ENCODE data around the gene SLC7A7. TPM values are rescaled to one million over a fixed set of nuclear protein-coding genes. Genes with fewer than 3 reads are reported as not detected.

SLC7A7 gene
- total and polyA plus RNA-seq, 9 of the 15 experiments (the other 6 are each of a cell fraction or from before 2014, with no cell fraction given) = 0.07 to 0.68 (median 0.41) TPM

- in situ Hi-C loops (cut with MboI) = no loop called here
- TF ChIP-seq, protein P1, sequence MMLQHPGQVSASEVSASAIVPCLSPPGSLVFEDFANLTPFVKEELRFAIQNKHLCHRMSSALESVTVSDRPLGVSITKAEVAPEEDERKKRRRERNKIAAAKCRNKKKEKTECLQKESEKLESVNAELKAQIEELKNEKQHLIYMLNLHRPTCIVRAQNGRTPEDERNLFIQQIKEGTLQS (IDR thresholded peaks at IDR 0.05) = peak; percentile 33; the same call in 1 of the 2 replicates
- TF ChIP-seq, protein P1 (CRISPR knock-in tag; conservative IDR thresholded peaks at IDR 0.05) = no peak
- TF ChIP-seq TCF7 (IDR thresholded peaks at IDR 0.05; ENCODE audit: borderline replicate concordance) = no peak
- WGBS (ENCODE audit: insufficient coverage, low coverage, missing lambda C conversion rate) = 29% methylated on average over 1 of the region's 1 CpG
- FAIRE-seq (no peak), DNase-seq (ENCODE audit: extremely low read depth in 1 of 4, low spot score in 3 of 4) (no peak), ATAC-seq (no peak)
- ChIA-PET POLR2A (interaction anchor here (0.5 to 4.4 kb wide), 7 partner anchors 8 to 95 kb away, joined by 3 to 17 read pairs (median 3); no protein-coding TSS in a partner anchor), CTCF (ENCODE audit: low intra/inter-chr PET ratio) (no interaction called here)
- H3K9me3 ChIP-seq (replicated peaks; ENCODE audit: control insufficient read depth, insufficient read depth, low read depth, low read length) = no peaks in the 10 kb centered on the region
- no peaks in the 10 kb centered on the region for H3K9me1 ChIP-seq (ENCODE audit: control insufficient read depth, insufficient read depth, low read length)
- H3K27me3 ChIP-seq (ENCODE audit: control insufficient read depth in 2 of 2, insufficient read depth in 2 of 2, low read length in 2 of 2) = no peaks in the 10 kb centered on the region
- no peak overlapping the region for H3K27ac ChIP-seq (ENCODE audit: extremely low read depth, low read depth, low read length)
- intact Hi-C loops (cut with micrococcal nuclease) = no loop called here
- BruUV-seq (replicated peaks) = no TSS peak
- H3K4me1 ChIP-seq (replicated peaks in 1 of 2; ENCODE audit: control insufficient read depth in 2 of 2, insufficient read depth in 2 of 2, low read length in 2 of 2) = peaks cover 0 to 8% of the 10 kb centered on the region in 2 experiments; a peak in 3 of 5 replicates
- H3K4me3 ChIP-seq = no peak overlapping the region
- no peaks in the 10 kb centered on the region for H3K79me2 ChIP-seq (ENCODE audit: control insufficient read depth, insufficient read depth, low read length)
- H4K20me1 ChIP-seq (replicated peaks; ENCODE audit: control insufficient read depth, insufficient read depth, low read length) = no peaks in the 10 kb centered on the region
- H3K9ac ChIP-seq (ENCODE audit: insufficient read depth in 1 of 2, low read depth in 2 of 2, low read length in 2 of 2) = no peak overlapping the region
- peak overlapping the region; percentile 68 for H2AFZ ChIP-seq (ENCODE audit: low read depth, low read length)
- no peaks in the 10 kb centered on the region for H3K36me3 ChIP-seq (ENCODE audit: control insufficient read depth, insufficient read depth, low read length)
- no peak overlapping the region for H3K4me2 ChIP-seq (ENCODE audit: insufficient read depth, low read length)
Measured at GRCh38 chr14:22781301-22781991, 33.8 kb downstream of the SLC7A7 start.

DNA sequence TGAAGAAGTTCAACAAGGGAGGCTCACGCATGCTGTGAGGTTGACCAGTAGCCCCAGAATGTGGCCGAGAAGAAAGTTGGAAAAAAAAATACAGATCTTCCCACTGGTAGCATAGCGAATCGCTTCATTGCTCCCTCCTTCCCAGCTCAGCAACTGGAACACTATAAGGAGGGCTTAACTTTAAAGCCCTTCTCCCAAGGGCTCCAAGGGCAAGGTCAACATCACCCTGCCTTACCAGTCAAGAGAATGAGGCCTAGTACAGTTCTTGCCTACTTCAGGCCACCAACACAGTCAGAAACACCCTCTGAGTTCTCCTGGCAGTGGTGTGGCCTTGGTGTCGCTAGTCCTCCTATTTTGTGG, 34.3 kb downstream of the SLC7A7 start:
- Histone ChIP-seq H3K4me2 (ENCODE audit: insufficient read depth, low read length) (no peak overlapping the region), H3K27ac (ENCODE audit: extremely low read depth, low read depth, low read length) (no peak overlapping the region), H3K9me1 (ENCODE audit: control insufficient read depth, insufficient read depth, low read length) (no peaks in the 10 kb centered on the region), H3K4me3 (no peak overlapping the region), H3K9ac (ENCODE audit: insufficient read depth in 1 of 2, low read depth in 2 of 2, low read length in 2 of 2) (no peak overlapping the region), H3K4me1 (replicated peaks in 1 of 2; ENCODE audit: control insufficient read depth in 2 of 2, insufficient read depth in 2 of 2, low read length in 2 of 2) (peaks cover 0 to 8% of the 10 kb centered on the region in 2 experiments; a peak in 3 of 5 replicates), H3K27me3 (ENCODE audit: control insufficient read depth in 2 of 2, insufficient read depth in 2 of 2, low read length in 2 of 2) (no peaks in the 10 kb centered on the region), H4K20me1 (replicated peaks; ENCODE audit: control insufficient read depth, insufficient read depth, low read length) (no peaks in the 10 kb centered on the region), H2AFZ (ENCODE audit: low read depth, low read length) (peak overlapping the region; percentile 68), H3K79me2 (ENCODE audit: control insufficient read depth, insufficient read depth, low read length) (no peaks in the 10 kb centered on the region), H3K36me3 (ENCODE audit: control insufficient read depth, insufficient read depth, low read length) (no peaks in the 10 kb centered on the region), H3K9me3 (replicated peaks; ENCODE audit: control insufficient read depth, insufficient read depth, low read depth, low read length) (no peaks in the 10 kb centered on the region)
- no TSS peak for BruUV-seq (replicated peaks)
- no peak for DNase-seq (ENCODE audit: extremely low read depth in 1 of 4, low spot score in 3 of 4)
- ATAC-seq = no peak
- FAIRE-seq = no peak
- in situ Hi-C loops (cut with MboI) (no loop called here), intact Hi-C loops (cut with micrococcal nuclease) (no loop called here)
- no peak for TF ChIP-seq NCOA2 (IDR thresholded peaks at IDR 0.05; ENCODE audit: partially characterized antibody in 2 of 2)
- ChIA-PET CTCF (ENCODE audit: low intra/inter-chr PET ratio) (interaction anchor here (5.5 kb wide), 1 partner anchor 72 kb away, joined by 68 read pairs; no protein-coding TSS in a partner anchor), POLR2A (interaction anchor here (0.7 to 1.8 kb wide), 3 partner anchors 13 to 32 kb away, joined by 3 to 5 read pairs (median 3); no protein-coding TSS in a partner anchor)
- 57% methylated on average over 5 of the region's 5 CpGs for WGBS (ENCODE audit: insufficient coverage, low coverage, missing lambda C conversion rate)
